Measurements from ENCODE around the gene MBLAC1. TPM values are rescaled to one million over a fixed set of nuclear protein-coding genes. Genes with fewer than 3 reads are reported as not detected.
"Not testable (repeated sequence)": the region's sequence is repeated elsewhere in the genome, so short reads cannot be mapped to it uniquely, and the experiment has no call there.

Gene MBLAC1
- total RNA-seq, 4 donors from 2014 or later: 3.0 to 12.5 (median 6.1) TPM

GRCh38 chr7:100132126-100132525 lies 5.4 kb downstream of the MBLAC1 start:
- no peaks in the 10 kb centered on the region for H3K9me3 ChIP-seq
- intact Hi-C loops (cut with DNase I): loop anchor here (5.0 kb wide), 1 partner anchor 155 kb away; the partner anchor contains the start of gene AZGP1
- H3K4me3 ChIP-seq (replicated peaks in 1 of 3): no peak overlapping the region
- TF ChIP-seq POLR2A (IDR thresholded peaks at IDR 0.05) (no peak), CTCF (IDR thresholded peaks at IDR 0.05) (no peak)
- H3K27ac ChIP-seq: no peak overlapping the region
- no peaks in the 10 kb centered on the region for H3K36me3 ChIP-seq
- WGBS, 2 donors: 64 to 71% methylated on average over 7 of the region's 7 CpGs
- peaks cover 0 to 10% of the 10 kb centered on the region in 2 donors for H3K4me1 ChIP-seq
- DNase-seq: no peak
- H3K27me3 ChIP-seq: no peaks in the 10 kb centered on the region

- DNase-seq: peak; percentile 41 to 42
- intact Hi-C loops (cut with DNase I): loop anchor here (5.0 kb wide), 1 partner anchor 155 kb away; the partner anchor contains the start of gene AZGP1
- WGBS, 2 donors: 32 to 38% methylated on average over 3 of the region's 3 CpGs
These were observed 6.0 kb downstream of the MBLAC1 start for GRCh38 chr7:100132697-100133151.

GRCh38 chr7:100137851-100138760 lies 11.3 kb downstream of the MBLAC1 start:
- 73 to 77% methylated on average over 13 of the region's 13 CpGs for WGBS, 2 donors
- TF ChIP-seq CTCF (IDR thresholded peaks at IDR 0.05) (no peak), POLR2A (IDR thresholded peaks at IDR 0.05) (no peak)
- intact Hi-C loops (cut with DNase I): no loop called here

More at GRCh38 chr7:100132697-100133151, 6.0 kb downstream of the MBLAC1 start:
- Histone ChIP-seq H3K4me1 (peaks cover 0 to 11% of the 10 kb centered on the region in 2 donors), H3K27me3 (no peaks in the 10 kb centered on the region), H3K4me3 (replicated peaks in 1 of 3) (no peak overlapping the region), H3K36me3 (no peaks in the 10 kb centered on the region), H3K27ac (no peak overlapping the region), H3K9me3 (no peaks in the 10 kb centered on the region)
- TF ChIP-seq POLR2A (IDR thresholded peaks at IDR 0.05) (no peak), CTCF (IDR thresholded peaks at IDR 0.05) (peak in 5 of 6 experiments; percentile 26 to 72 (median 45))

GRCh38 chr7:100141555-100141949 lies 14.8 kb downstream of the MBLAC1 start:
- Histone ChIP-seq H3K36me3 (no peaks in the 10 kb centered on the region), H3K27me3 (no peaks in the 10 kb centered on the region), H3K9me3 (no peaks in the 10 kb centered on the region), H3K4me1 (peaks cover 0 to 7% of the 10 kb centered on the region in 2 donors), H3K27ac (no peak overlapping the region), H3K4me3 (replicated peaks in 1 of 3) (no peak overlapping the region)
- intact Hi-C loops (cut with DNase I): no loop called here
- 70 to 84% methylated on average over 3 of the region's 3 CpGs for WGBS, 2 donors
- no peak for DNase-seq
- TF ChIP-seq CTCF (IDR thresholded peaks at IDR 0.05) (no peak), POLR2A (IDR thresholded peaks at IDR 0.05) (no peak)

More at GRCh38 chr7:100137851-100138760, 11.3 kb downstream of the MBLAC1 start:
- peaks cover 0 to 7% of the 10 kb centered on the region in 2 donors for H3K4me1 ChIP-seq
- H3K4me3 ChIP-seq (replicated peaks in 1 of 3): no peak overlapping the region
- H3K36me3 ChIP-seq: no peaks in the 10 kb centered on the region
- H3K27ac ChIP-seq: no peak overlapping the region
- no peaks in the 10 kb centered on the region for H3K27me3 ChIP-seq
- H3K9me3 ChIP-seq: no peaks in the 10 kb centered on the region
- no peak for DNase-seq

- H3K4me1 ChIP-seq: peaks cover 0 to 7% of the 10 kb centered on the region in 2 donors
- H3K27ac ChIP-seq: no peak overlapping the region
- no peaks in the 10 kb centered on the region for H3K27me3 ChIP-seq
- intact Hi-C loops (cut with DNase I): no loop called here
- no peak for TF ChIP-seq POLR2A (IDR thresholded peaks at IDR 0.05)
- TF ChIP-seq CTCF (IDR thresholded peaks at IDR 0.05): no peak
- 91 to 93% methylated on average over 3 of the region's 3 CpGs for WGBS, 2 donors
- no peak overlapping the region for H3K4me3 ChIP-seq (replicated peaks in 1 of 3)
- no peaks in the 10 kb centered on the region for H3K36me3 ChIP-seq
- no peak for DNase-seq
- no peaks in the 10 kb centered on the region for H3K9me3 ChIP-seq
These were observed 15.7 kb downstream of the MBLAC1 start for GRCh38 chr7:100142461-100142860.

- H3K9me3 ChIP-seq; H3K27ac ChIP-seq; H3K4me1 ChIP-seq; H3K36me3 ChIP-seq; DNase-seq; H3K27me3 ChIP-seq; H3K4me3 ChIP-seq (replicated peaks in 1 of 3); intact Hi-C loops (cut with DNase I): not testable (repeated sequence)
- 91 to 95% methylated on average over 4 of the region's 4 CpGs for WGBS, 2 donors
These were observed 19.6 kb downstream of the MBLAC1 start for GRCh38 chr7:100146350-100146749.
